Muscle layer of duodenum (tissue), 2 donors: ENCODE data around the gene CD300LB.

Experiments
- H3K27ac ChIP-seq: one replicate; pipeline ENCODE4 v1.7.0; 2013; ENCODE audit warnings: mild to moderate bottlenecking, low read length
- H3K27me3 ChIP-seq: one replicate; pipeline ENCODE4 v1.7.0; 2013; ENCODE audit warnings: low read depth, mild to moderate bottlenecking, control low read depth, low read length
- H3K36me3 ChIP-seq, 2 donors: one replicate each; pipeline ENCODE4 v1.7.0; 2013; ENCODE audit warnings: low read length in 2 of 2, control low read depth in 1 of 2, mild to moderate bottlenecking in 1 of 2; ENCODE audit not compliant: insufficient read depth in 2 of 2, control insufficient read depth in 1 of 2
- H3K4me1 ChIP-seq, 2 donors: one replicate each; pipeline ENCODE4 v1.7.0; 2013; ENCODE audit warnings: low read length in 2 of 2, mild to moderate bottlenecking in 2 of 2, control low read depth in 1 of 2, moderate library complexity in 1 of 2; ENCODE audit not compliant: insufficient read depth in 2 of 2, control insufficient read depth in 1 of 2
- H3K4me3 ChIP-seq, 2 donors: one replicate each; pipeline ENCODE4 v1.7.0; 2013; ENCODE audit warnings: low read length in 2 of 2, low read depth in 1 of 2, mild to moderate bottlenecking in 1 of 2
- H3K9me3 ChIP-seq, 2 donors: one replicate each; pipeline ENCODE4 v1.7.0; 2013; ENCODE audit warnings: low read length in 2 of 2, control low read depth in 1 of 2, mild to moderate bottlenecking in 1 of 2; ENCODE audit not compliant: control insufficient read depth in 1 of 2
- donor health status: healthy.

The CD300LB gene

GRCh38 chr17:74536890-74537289, 5.6 kb upstream of the CD300LB start:
- Histone ChIP-seq H3K4me3 (no peak overlapping the region), H3K27me3 (no peaks in the 10 kb centered on the region), H3K4me1 (no peaks in the 10 kb centered on the region), H3K36me3 (no peaks in the 10 kb centered on the region), H3K27ac (no peak overlapping the region), H3K9me3 (peaks cover 0 to 4% of the 10 kb centered on the region in 2 donors)

- H3K27ac ChIP-seq, result no peak overlapping the region
- H3K27me3 ChIP-seq, result no peaks in the 10 kb centered on the region
- peak overlapping the region; percentile 20 to 39 for H3K4me3 ChIP-seq
- peaks cover 0 to 4% of the 10 kb centered on the region in 2 donors for H3K9me3 ChIP-seq
- H3K36me3 ChIP-seq, result no peaks in the 10 kb centered on the region
- peaks cover 0 to under 1% of the 10 kb centered on the region in 2 donors for H3K4me1 ChIP-seq
These were observed 840 bp upstream of the CD300LB start for GRCh38 chr17:74532115-74532514.

- Histone ChIP-seq H3K9me3 (peaks cover 0 to 3% of the 10 kb centered on the region in 2 donors), H3K4me1 (peaks cover 0 to 5% of the 10 kb centered on the region in 2 donors), H3K4me3 (no peak overlapping the region), H3K27ac (no peak overlapping the region), H3K27me3 (no peaks in the 10 kb centered on the region), H3K36me3 (no peaks in the 10 kb centered on the region)
These were observed 484 bp downstream of the CD300LB start for GRCh38 chr17:74530831-74531150.

- Histone ChIP-seq H3K27me3 (no peaks in the 10 kb centered on the region), H3K4me3 (no peak overlapping the region), H3K27ac (no peak overlapping the region), H3K36me3 (no peaks in the 10 kb centered on the region), H3K9me3 (no peaks in the 10 kb centered on the region), H3K4me1 (peaks cover 0 to 5% of the 10 kb centered on the region in 2 donors)
These were observed 2.0 kb downstream of the CD300LB start for GRCh38 chr17:74529243-74529642.

DNA sequence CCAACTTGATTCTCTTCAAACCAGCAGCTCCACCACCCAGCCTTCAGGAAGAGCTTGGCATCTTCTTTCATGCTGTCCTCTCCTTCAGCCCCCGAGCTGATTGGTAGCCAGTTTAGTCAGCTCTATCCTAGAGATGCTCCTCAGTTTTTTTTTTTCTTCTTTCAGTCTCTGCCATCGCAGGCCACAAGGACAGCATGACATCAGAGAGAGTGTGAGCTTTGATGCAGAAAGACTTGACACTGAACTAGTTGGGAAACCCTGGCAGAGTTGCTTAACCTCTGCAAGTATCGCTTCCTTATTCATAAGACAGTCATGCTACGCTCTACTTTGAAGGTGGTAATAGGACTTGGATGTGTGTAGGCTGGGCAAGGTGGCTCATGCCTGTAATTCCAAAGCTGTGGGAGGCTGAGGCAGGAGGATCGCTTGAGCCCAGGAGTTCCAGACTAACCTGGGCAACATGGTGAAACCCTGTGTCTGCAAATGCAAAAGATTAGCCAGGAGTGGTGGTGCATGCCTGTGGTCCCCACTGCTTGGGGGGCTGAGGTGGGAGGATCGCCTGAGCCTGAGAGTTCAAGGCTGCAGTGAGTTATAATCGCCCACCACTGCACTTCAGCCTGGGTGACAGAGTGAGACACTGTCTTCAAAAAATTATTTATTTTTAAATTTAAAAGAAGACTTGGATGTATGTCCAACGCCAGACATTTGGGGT, 2.6 kb downstream of the CD300LB start:
- H3K27me3 ChIP-seq, result no peaks in the 10 kb centered on the region
- H3K4me3 ChIP-seq, result no peak overlapping the region
- H3K36me3 ChIP-seq, result no peaks in the 10 kb centered on the region
- H3K9me3 ChIP-seq, result no peaks in the 10 kb centered on the region
- H3K27ac ChIP-seq, result no peak overlapping the region
- H3K4me1 ChIP-seq, result peaks cover 0 to 5% of the 10 kb centered on the region in 2 donors

GRCh38 chr17:74527756-74528155, 3.5 kb downstream of the CD300LB start:
- H3K9me3 ChIP-seq, result peaks cover 3 to 8% of the 10 kb centered on the region in 2 donors
- no peak overlapping the region for H3K27ac ChIP-seq
- no peak overlapping the region for H3K4me3 ChIP-seq
- H3K27me3 ChIP-seq, result no peaks in the 10 kb centered on the region
- H3K4me1 ChIP-seq, result peaks cover 0 to 5% of the 10 kb centered on the region in 2 donors
- H3K36me3 ChIP-seq, result no peaks in the 10 kb centered on the region

DNA sequence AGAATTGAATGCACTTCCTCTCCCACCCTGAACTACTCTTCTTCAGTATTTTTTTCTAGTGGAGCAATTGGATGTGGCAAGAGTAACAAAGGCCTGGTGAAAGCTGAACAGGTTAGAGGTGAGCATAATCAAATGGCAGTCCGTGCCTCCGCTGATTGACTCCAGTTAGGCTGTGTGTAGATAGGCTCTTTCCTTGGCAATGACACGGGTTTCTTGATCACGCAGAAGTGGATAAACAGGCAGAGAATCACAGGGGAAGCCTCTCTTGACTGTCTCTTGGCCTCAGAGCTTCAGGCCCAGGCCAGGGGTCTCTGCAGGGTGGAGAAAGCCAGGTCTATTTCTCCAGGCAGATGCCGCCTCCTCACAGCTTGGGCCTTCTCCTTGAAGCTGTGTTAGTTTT, 4.2 kb downstream of the CD300LB start:
- Histone ChIP-seq H3K36me3 (no peaks in the 10 kb centered on the region), H3K9me3 (peaks cover 3 to 9% of the 10 kb centered on the region in 2 donors), H3K4me3 (no peak overlapping the region), H3K27me3 (no peaks in the 10 kb centered on the region), H3K27ac (no peak overlapping the region), H3K4me1 (peaks cover 0 to 5% of the 10 kb centered on the region in 2 donors)

DNA sequence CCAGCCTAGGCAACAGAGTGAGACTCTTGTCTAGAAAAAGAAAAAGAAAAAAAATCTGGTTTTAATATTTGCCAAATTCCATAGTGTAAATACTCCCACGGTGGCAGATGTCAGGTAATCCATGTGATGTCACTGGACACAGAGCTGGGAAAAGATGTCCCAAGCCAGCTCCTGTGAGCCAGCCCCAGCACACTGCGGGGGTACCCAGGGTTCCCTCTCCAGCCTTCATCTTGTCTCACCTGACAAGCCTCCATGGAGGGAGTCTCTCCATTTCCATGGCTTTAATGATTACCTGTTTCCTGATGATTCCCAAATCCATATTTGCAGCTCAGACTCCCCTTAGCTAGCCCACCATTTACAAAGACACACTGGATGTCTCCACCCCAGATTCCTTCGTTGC, 4.6 kb downstream of the CD300LB start:
- H3K27ac ChIP-seq, result no peak overlapping the region
- no peaks in the 10 kb centered on the region for H3K27me3 ChIP-seq
- no peak overlapping the region for H3K4me3 ChIP-seq
- H3K4me1 ChIP-seq, result peaks cover 0 to 5% of the 10 kb centered on the region in 2 donors
- peaks cover 3 to 9% of the 10 kb centered on the region in 2 donors for H3K9me3 ChIP-seq
- H3K36me3 ChIP-seq, result no peaks in the 10 kb centered on the region

- Histone ChIP-seq H3K27ac (no peak overlapping the region), H3K27me3 (no peaks in the 10 kb centered on the region), H3K4me3 (no peak overlapping the region), H3K9me3 (peaks cover 3 to 9% of the 10 kb centered on the region in 2 donors), H3K36me3 (no peaks in the 10 kb centered on the region), H3K4me1 (peaks cover 0 to 5% of the 10 kb centered on the region in 2 donors)
These were observed 5.4 kb downstream of the CD300LB start for GRCh38 chr17:74525781-74526288.

DNA sequence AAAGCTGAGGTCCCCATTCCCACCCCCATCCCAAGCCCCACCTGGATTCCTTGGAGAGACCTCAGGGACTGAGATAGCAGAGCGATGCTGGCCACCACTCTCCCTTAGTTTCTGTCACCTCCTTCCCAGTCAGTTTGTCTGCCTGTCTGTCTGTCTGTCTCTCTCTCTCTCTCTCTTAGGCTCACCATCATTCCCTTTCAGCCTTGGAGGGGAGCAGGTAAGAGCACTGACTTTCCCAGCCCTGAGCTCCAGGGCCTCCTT, 5.9 kb downstream of the CD300LB start:
- H3K27me3 ChIP-seq, result no peaks in the 10 kb centered on the region
- no peak overlapping the region for H3K4me3 ChIP-seq
- H3K27ac ChIP-seq, result no peak overlapping the region
- no peaks in the 10 kb centered on the region for H3K36me3 ChIP-seq
- peaks cover 0 to 5% of the 10 kb centered on the region in 2 donors for H3K4me1 ChIP-seq
- peaks cover 3 to 9% of the 10 kb centered on the region in 2 donors for H3K9me3 ChIP-seq

GRCh38 chr17:74524653-74525464, 6.4 kb downstream of the CD300LB start:
- Histone ChIP-seq H3K4me1 (peaks cover 0 to 5% of the 10 kb centered on the region in 2 donors), H3K9me3 (peaks cover 3 to 9% of the 10 kb centered on the region in 2 donors), H3K27me3 (no peaks in the 10 kb centered on the region), H3K4me3 (no peak overlapping the region), H3K36me3 (no peaks in the 10 kb centered on the region), H3K27ac (no peak overlapping the region)
